Activated CD8-positive, alpha-beta T cell treated with anti-CD3 and anti-CD28 coated beads for 36 hours (primary cell): ENCODE measurements around the gene TPM3. TPM values are rescaled to one million over a fixed set of nuclear protein-coding genes. Genes with fewer than 3 reads are reported as not detected.

Source experiments
- ATAC-seq: fragments of 200-7000 bp; cut with Tn5 transposase; one replicate; pipeline ENCODE4 v1.10.0; 2021; ENCODE audit warnings: mild to moderate bottlenecking, moderate library complexity
- CTCF ChIA-PET: fragments of 350-600 bp; sonication (Branson Sonifier 250); formaldehyde crosslinking; loops from one replicate; lab custom pipeline; 2021; ENCODE audit warnings: antibody characterized with exemption; lab: Charles Lee
- POLR2A ChIA-PET: fragments of 350-600 bp; sonication (Branson Sonifier 250); formaldehyde crosslinking; loops from one replicate; lab custom pipeline; 2021; ENCODE audit warnings: antibody characterized with exemption; lab: Charles Lee
- DNase-seq: peaks from one replicate; pipeline ENCODE4 v3.0.0-alpha.2; 2020
- H3K27ac Mint-ChIP-seq: one replicate; pipeline ENCODE4 v1.8.0; 2021; ENCODE audit warnings: mild to moderate bottlenecking, mixed read lengths
- H3K27me3 Mint-ChIP-seq: one replicate; pipeline ENCODE4 v1.8.0; 2021; ENCODE audit warnings: mixed read lengths
- H3K36me3 Mint-ChIP-seq: one replicate; pipeline ENCODE4 v1.8.0; 2021; ENCODE audit warnings: low read depth, mixed read lengths
- H3K4me1 Mint-ChIP-seq: one replicate; pipeline ENCODE4 v1.8.0; 2021; ENCODE audit warnings: low read depth, mixed read lengths
- H3K4me3 Mint-ChIP-seq: one replicate; pipeline ENCODE4 v1.8.0; 2021; ENCODE audit warnings: mild to moderate bottlenecking, moderate library complexity, mixed read lengths
- H3K9me3 Mint-ChIP-seq: one replicate; pipeline ENCODE4 v1.8.0; 2021; ENCODE audit warnings: mixed read lengths
- CTCF ChIP-seq: fragments of 200-600 bp; IDR thresholded peaks from one replicate; pipeline ENCODE4 v1.8.0; 2022; ENCODE audit warnings: antibody characterized with exemption, mild to moderate bottlenecking
- intact Hi-C: fragments of 100-400 bp; cut with micrococcal nuclease; formaldehyde crosslinking; loops from one replicate; pipeline ENCODE4 v1.10.0; 2022
- total RNA-seq, 2 experiments: library from RNA; stranded (reverse); gene quantifications; one replicate each; pipeline ENCODE4 v1.2.3, GENCODE V29; 2021

The TPM3 gene
- total RNA-seq, 2 experiments from 2014 or later: 591 to 597 TPM

GRCh38 chr1:154158307-154159125, 33.4 kb downstream of the TPM3 start:
- intact Hi-C loops: loop anchor here (10.0 kb wide), 1 partner anchor 164 kb away; the partner anchor contains the start of gene RPS27

GRCh38 chr1:154157520-154158306, 34.2 kb downstream of the TPM3 start:
- no peak for TF ChIP-seq CTCF
- ChIA-PET POLR2A (interaction anchor here (0.7 to 3.1 kb wide), 16 partner anchors 8 to 179 kb away, joined by 3 to 40 read pairs (median 4); partner anchors contain the start of gene RPS27), CTCF (interaction anchor here (0.7 to 4.0 kb wide), 11 partner anchors 9 to 213 kb away, joined by 3 to 17 read pairs (median 4); partner anchors contain the start of gene RAB13)
- intact Hi-C loops: loop anchor here (10.0 kb wide), 1 partner anchor 163 kb away; the partner anchor contains the start of gene RPS27
- ATAC-seq (peak; percentile 95), DNase-seq (peak; percentile 87)
- peak overlapping the region; percentile 96 for H3K27ac Mint-ChIP-seq
- no peaks in the 10 kb centered on the region for H3K27me3 Mint-ChIP-seq
- H3K9me3 Mint-ChIP-seq: peaks cover 9% of the 10 kb centered on the region
- H3K4me1 Mint-ChIP-seq: peaks cover 74% of the 10 kb centered on the region
- peaks cover 88% of the 10 kb centered on the region for H3K36me3 Mint-ChIP-seq
- peak overlapping the region; percentile 61 for H3K4me3 Mint-ChIP-seq

More at GRCh38 chr1:154158307-154159125, 33.4 kb downstream of the TPM3 start:
- CTCF ChIA-PET: interaction anchor here (0.7 to 4.0 kb wide), 11 partner anchors 10 to 214 kb away, joined by 3 to 17 read pairs (median 4); partner anchors contain the start of gene RAB13
- H3K9me3 Mint-ChIP-seq: peaks cover 9% of the 10 kb centered on the region
- H3K27ac Mint-ChIP-seq: peak overlapping the region; percentile 96
- peak overlapping the region; percentile 61 for H3K4me3 Mint-ChIP-seq
- peaks cover 95% of the 10 kb centered on the region for H3K36me3 Mint-ChIP-seq
- TF ChIP-seq CTCF: no peak
- no peaks in the 10 kb centered on the region for H3K27me3 Mint-ChIP-seq
- peak; percentile 10 for ATAC-seq
- POLR2A ChIA-PET: interaction anchor here (0.7 to 3.1 kb wide), 19 partner anchors 8 to 180 kb away, joined by 3 to 40 read pairs (median 4); partner anchors contain the start of gene RPS27
- peaks cover 78% of the 10 kb centered on the region for H3K4me1 Mint-ChIP-seq
- DNase-seq: no peak

GRCh38 chr1:154155251-154155650, 36.6 kb downstream of the TPM3 start:
- H3K4me3 Mint-ChIP-seq: no peak overlapping the region
- intact Hi-C loops: loop anchor here (10.0 kb wide), 1 partner anchor 160 kb away; the partner anchor contains the start of gene RPS27
- peaks cover 5% of the 10 kb centered on the region for H3K9me3 Mint-ChIP-seq
- H3K27me3 Mint-ChIP-seq: no peaks in the 10 kb centered on the region
- no peak for TF ChIP-seq CTCF
- ChIA-PET POLR2A (interaction anchor here (0.9 to 1.6 kb wide), 6 partner anchors 13 to 160 kb away, joined by 3 to 6 read pairs (median 3); no protein-coding TSS in a partner anchor), CTCF (interaction anchor here (1.4 to 4.0 kb wide), 2 partner anchors 9 to 19 kb away, joined by 5 to 17 read pairs; no protein-coding TSS in a partner anchor)
- peaks cover 66% of the 10 kb centered on the region for H3K36me3 Mint-ChIP-seq
- ATAC-seq (no peak), DNase-seq (no peak)
- H3K4me1 Mint-ChIP-seq: peaks cover 72% of the 10 kb centered on the region
- H3K27ac Mint-ChIP-seq: peak overlapping the region; percentile 81

DNA sequence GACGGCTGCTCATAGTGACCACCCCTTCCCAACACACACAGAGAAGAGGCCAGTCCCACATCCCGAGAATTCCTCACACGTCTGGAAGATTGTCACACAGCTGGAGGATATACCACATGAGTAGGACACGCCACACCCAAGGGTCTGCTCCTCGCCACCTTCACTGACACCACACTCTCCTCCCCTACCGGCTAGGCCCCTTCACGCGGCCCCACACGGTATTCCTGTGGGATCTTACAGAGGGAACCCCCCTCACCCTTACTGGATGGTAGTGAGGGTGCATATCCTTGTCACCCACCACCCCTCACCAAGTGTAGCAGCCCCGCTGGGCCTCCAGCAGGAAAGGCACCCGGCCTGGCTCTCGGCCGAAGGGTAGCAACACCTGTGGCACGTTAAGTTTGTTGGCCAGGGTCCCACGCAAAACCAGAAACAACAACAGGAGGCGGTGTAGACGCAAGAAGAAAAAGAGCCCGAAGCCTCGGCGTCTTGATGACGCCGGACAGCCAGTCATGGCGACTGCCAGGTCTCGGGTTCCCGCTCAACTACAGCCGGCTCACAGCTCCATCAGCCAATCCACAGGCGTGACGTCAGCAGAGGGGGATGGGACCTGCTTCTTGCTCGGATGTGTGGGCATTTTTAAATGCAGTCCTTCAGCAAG, 37.2 kb downstream of the TPM3 start, which contains the start of gene NUP210L:
NUP210L (minus strand) TSS at position 540 of the 658 bp plus-strand sequence.
- Mint-ChIP-seq H3K27ac (peak within 1 kb of the TSS; percentile 81), H3K27me3 (no peaks in the 10 kb centered on the region), H3K9me3 (peaks cover 3% of the 10 kb centered on the region), H3K4me3 (no peak within 1 kb of the TSS), H3K36me3 (peaks cover 61% of the 10 kb centered on the region), H3K4me1 (peaks cover 67% of the 10 kb centered on the region)
- ChIA-PET CTCF (interaction anchor here (1.4 kb wide), 1 partner anchor 18 kb away, joined by 5 read pairs; no protein-coding TSS in a partner anchor), POLR2A (interaction anchor here (0.9 to 1.6 kb wide), 5 partner anchors 12 to 160 kb away, joined by 3 to 6 read pairs (median 3); no protein-coding TSS in a partner anchor)
- ATAC-seq (no peak), DNase-seq (no peak)
- no peak for TF ChIP-seq CTCF
- intact Hi-C loops: loop anchor here (10.0 kb wide), 1 partner anchor 160 kb away; the partner anchor contains the start of gene RPS27
